ENCODE results near the gene ELFN1.

Gene ELFN1

GRCh38 chr7:1781369-1781768, 111.3 kb downstream of the ELFN1 start:
- no peak for DNase-seq (ENCODE audit: extremely low spot score)
- CTCF ChIA-PET = no interaction called here
- POLR2A ChIA-PET = no interaction called here
- no peak for TF ChIP-seq ELF4 (IDR thresholded peaks at IDR 0.05)
- TF ChIP-seq ZNF384 (IDR thresholded peaks at IDR 0.05) = no peak
- no peak for TF ChIP-seq FOXM1 (IDR thresholded peaks at IDR 0.05; ENCODE audit: borderline replicate concordance)

GRCh38 chr7:1785839-1786238, 115.8 kb downstream of the ELFN1 start:
- ChIA-PET CTCF (no interaction called here), POLR2A (no interaction called here)
- DNase-seq (ENCODE audit: extremely low spot score) = no peak
- TF ChIP-seq FOXM1 (IDR thresholded peaks at IDR 0.05; ENCODE audit: borderline replicate concordance) = no peak
- no peak for TF ChIP-seq NFRKB (IDR thresholded peaks at IDR 0.05)
- no peak for TF ChIP-seq ZNF384 (IDR thresholded peaks at IDR 0.05)
- TF ChIP-seq, protein P1, sequence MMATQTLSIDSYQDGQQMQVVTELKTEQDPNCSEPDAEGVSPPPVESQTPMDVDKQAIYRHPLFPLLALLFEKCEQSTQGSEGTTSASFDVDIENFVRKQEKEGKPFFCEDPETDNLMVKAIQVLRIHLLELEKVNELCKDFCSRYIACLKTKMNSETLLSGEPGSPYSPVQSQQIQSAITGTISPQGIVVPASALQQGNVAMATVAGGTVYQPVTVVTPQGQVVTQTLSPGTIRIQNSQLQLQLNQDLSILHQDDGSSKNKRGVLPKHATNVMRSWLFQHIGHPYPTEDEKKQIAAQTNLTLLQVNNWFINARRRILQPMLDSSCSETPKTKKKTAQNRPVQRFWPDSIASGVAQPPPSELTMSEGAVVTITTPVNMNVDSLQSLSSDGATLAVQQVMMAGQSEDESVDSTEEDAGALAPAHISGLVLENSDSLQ (IDR thresholded peaks at IDR 0.05) = no peak
- no peak for TF ChIP-seq ARNT (IDR thresholded peaks at IDR 0.05)
- TF ChIP-seq BHLHE40 (IDR thresholded peaks at IDR 0.05; ENCODE audit: borderline replicate concordance) = no peak
- TF ChIP-seq SUZ12 (IDR thresholded peaks at IDR 0.05) = no peak
- no peak for TF ChIP-seq HDGF (IDR thresholded peaks at IDR 0.05; ENCODE audit: borderline replicate concordance)
- TF ChIP-seq ELF4 (IDR thresholded peaks at IDR 0.05) = no peak
- no peak for TF ChIP-seq TARDBP (IDR thresholded peaks at IDR 0.05)
- no peak for TF ChIP-seq CTBP1 (IDR thresholded peaks at IDR 0.05; ENCODE audit: borderline replicate concordance)
- TF ChIP-seq FOXA1 (IDR thresholded peaks at IDR 0.05) = no peak
- TF ChIP-seq L3MBTL2 (conservative IDR thresholded peaks at IDR 0.05) = no peak
- no peak for TF ChIP-seq LEF1 (IDR thresholded peaks at IDR 0.05; ENCODE audit: borderline replicate concordance)
- no peak for TF ChIP-seq SP1 (IDR thresholded peaks at IDR 0.05)
- no peak for TF ChIP-seq FOXK2 (IDR thresholded peaks at IDR 0.05)

GRCh38 chr7:1787241-1787640, 117.2 kb downstream of the ELFN1 start:
- TF ChIP-seq, protein P1 (IDR thresholded peaks at IDR 0.05) = no peak
- CTCF ChIA-PET = no interaction called here
- POLR2A ChIA-PET = no interaction called here
- DNase-seq (ENCODE audit: extremely low spot score) = no peak

GRCh38 chr7:1787681-1788235, 117.7 kb downstream of the ELFN1 start:
- no peak for DNase-seq (ENCODE audit: extremely low spot score)
- ChIA-PET CTCF (interaction anchor here (0.7 kb wide), 1 partner anchor 1695 kb away, joined by 4 read pairs; no protein-coding TSS in a partner anchor), POLR2A (no interaction called here)
- no peak for TF ChIP-seq ARNT (IDR thresholded peaks at IDR 0.05)
- no peak for TF ChIP-seq SP1 (IDR thresholded peaks at IDR 0.05)
- TF ChIP-seq NFRKB (IDR thresholded peaks at IDR 0.05) = no peak
- TF ChIP-seq FOXK2 (IDR thresholded peaks at IDR 0.05) = no peak
- no peak for TF ChIP-seq BHLHE40 (IDR thresholded peaks at IDR 0.05; ENCODE audit: borderline replicate concordance)
- TF ChIP-seq L3MBTL2 (conservative IDR thresholded peaks at IDR 0.05) = no peak
- TF ChIP-seq TARDBP (IDR thresholded peaks at IDR 0.05) = no peak
- no peak for TF ChIP-seq FOXA1 (IDR thresholded peaks at IDR 0.05)
- TF ChIP-seq, protein P1 (IDR thresholded peaks at IDR 0.05) = no peak
- no peak for TF ChIP-seq ELF4 (IDR thresholded peaks at IDR 0.05)
- TF ChIP-seq CTBP1 (IDR thresholded peaks at IDR 0.05; ENCODE audit: borderline replicate concordance) = no peak

DNA sequence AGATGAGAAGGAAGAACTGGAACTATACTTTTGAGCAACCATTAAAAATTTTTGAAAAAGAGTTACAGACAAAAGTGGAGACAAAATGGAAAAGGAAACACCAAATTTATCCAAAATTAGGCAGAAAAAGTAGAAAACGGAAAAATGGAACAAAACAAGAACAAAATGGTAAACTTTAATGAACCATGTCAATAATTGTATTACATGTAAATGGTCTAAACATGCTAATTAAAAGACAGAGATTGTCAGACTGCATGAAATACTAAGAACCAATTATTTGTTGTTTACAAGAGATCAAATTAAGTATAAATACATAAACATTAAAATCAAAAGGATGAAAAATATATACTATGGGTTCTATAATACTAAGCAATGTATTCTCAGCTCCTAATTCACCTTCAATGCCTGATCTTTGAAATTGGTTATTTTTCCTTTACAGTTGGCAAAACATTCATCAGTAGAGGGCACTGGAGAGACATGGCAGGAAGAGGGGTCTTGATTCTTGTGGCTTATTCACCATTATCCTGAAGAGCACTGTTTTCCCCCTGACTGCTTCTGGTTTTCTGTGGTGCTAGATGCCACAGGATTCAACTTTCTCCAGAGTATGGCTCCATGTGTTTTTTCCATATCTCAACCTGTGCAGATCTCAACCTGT, 124.9 kb downstream of the ELFN1 start:
- CTCF ChIA-PET = no interaction called here
- TF ChIP-seq NFRKB (IDR thresholded peaks at IDR 0.05) = no peak
- no peak for TF ChIP-seq BHLHE40 (IDR thresholded peaks at IDR 0.05; ENCODE audit: borderline replicate concordance)
- no peak for TF ChIP-seq FOXA1 (IDR thresholded peaks at IDR 0.05)
- no peak for TF ChIP-seq CTBP1 (IDR thresholded peaks at IDR 0.05; ENCODE audit: borderline replicate concordance)
- TF ChIP-seq LEF1 (IDR thresholded peaks at IDR 0.05; ENCODE audit: borderline replicate concordance) = no peak
- TF ChIP-seq FOXM1 (IDR thresholded peaks at IDR 0.05; ENCODE audit: borderline replicate concordance) = no peak
- no peak for DNase-seq (ENCODE audit: extremely low spot score)
- POLR2A ChIA-PET = no interaction called here
